Stimulated activated naive CD8-positive, alpha-beta T cell treated with anti-CD3 and anti-CD28 coated beads, Interleukin-15, amount 100 ng/mL, for 72 hours (primary cell): ENCODE results near the gene MAGEC3.
"Not testable (repeated sequence)": the region's sequence is repeated elsewhere in the genome, so short reads cannot be mapped to it uniquely, and the experiment has no call there.

ENCODE experiments used
- ATAC-seq: fragments of 150-1000 bp; cut with Tn5 transposase; 2 replicates; pipeline ENCODE4 v1.10.0; 2021; ENCODE audit warnings: mild to moderate bottlenecking, moderate library complexity
- DNase-seq, 2 donors: peaks; one replicate each; pipeline ENCODE4 v3.0.0; 2021 to 2022
- H3K27ac Mint-ChIP-seq, 2 donors: one replicate each; pipeline ENCODE4 v1.8.0; 2022; ENCODE audit warnings: mild to moderate bottlenecking in 2 of 2, mixed read lengths in 2 of 2, moderate library complexity in 2 of 2
- H3K27me3 Mint-ChIP-seq: one replicate; pipeline ENCODE4 v1.8.0; 2022; ENCODE audit warnings: mixed read lengths
- H3K4me1 Mint-ChIP-seq: one replicate; pipeline ENCODE4 v1.8.0; 2022; ENCODE audit warnings: mild to moderate bottlenecking, mixed read lengths
- H3K4me3 Mint-ChIP-seq, 2 donors: one replicate each; pipeline ENCODE4 v1.8.0; 2022; ENCODE audit warnings: mild to moderate bottlenecking in 2 of 2, mixed read lengths in 2 of 2, moderate library complexity in 1 of 2
- H3K9me3 Mint-ChIP-seq, 2 donors: one replicate each; pipeline ENCODE4 v1.8.0; 2022; ENCODE audit warnings: mixed read lengths in 2 of 2

Gene MAGEC3

DNA sequence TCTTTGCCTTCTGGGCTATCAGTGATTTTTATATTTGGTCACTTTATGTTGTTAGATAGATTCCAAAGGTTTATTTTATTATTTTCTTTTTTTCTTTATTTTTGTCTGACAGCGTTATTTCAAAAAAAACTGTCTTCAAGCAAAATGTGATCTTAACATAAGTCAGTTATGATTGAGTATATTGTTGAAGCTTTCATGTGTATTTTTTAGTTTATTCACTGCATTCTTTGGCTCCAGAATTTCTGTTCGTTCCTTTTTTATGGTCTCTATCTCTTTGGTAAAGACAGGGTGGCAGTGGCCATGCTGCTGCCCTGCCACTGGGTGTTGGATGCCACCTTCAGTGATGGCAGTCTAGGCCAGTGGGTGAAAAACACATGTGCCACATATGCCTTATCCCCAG, at the start of gene MAGEC3:
Gene MAGEC3, plus strand, starts transcription at position 301 of the 400 bp plus-strand sequence. Its CDS starts 0 bp downstream, at position 301.
- H3K27me3 Mint-ChIP-seq = no peaks in the 10 kb centered on the region
- ATAC-seq (no peak), DNase-seq (no peak)
- H3K4me1 Mint-ChIP-seq = no peaks in the 10 kb centered on the region
- H3K4me3 Mint-ChIP-seq = no peak within 1 kb of the TSS
- no peak within 1 kb of the TSS for H3K27ac Mint-ChIP-seq
- no peaks in the 10 kb centered on the region for H3K9me3 Mint-ChIP-seq

- DNase-seq (no peak), ATAC-seq (no peak)
- Mint-ChIP-seq H3K27ac (no peak overlapping the region), H3K9me3 (peaks cover 0 to 3% of the 10 kb centered on the region in 2 donors), H3K4me3 (no peak overlapping the region), H3K27me3 (no peaks in the 10 kb centered on the region), H3K4me1 (no peaks in the 10 kb centered on the region)
Measured at GRCh38 chrX:141791856-141792255, 46.3 kb upstream of the MAGEC3 start.

DNA sequence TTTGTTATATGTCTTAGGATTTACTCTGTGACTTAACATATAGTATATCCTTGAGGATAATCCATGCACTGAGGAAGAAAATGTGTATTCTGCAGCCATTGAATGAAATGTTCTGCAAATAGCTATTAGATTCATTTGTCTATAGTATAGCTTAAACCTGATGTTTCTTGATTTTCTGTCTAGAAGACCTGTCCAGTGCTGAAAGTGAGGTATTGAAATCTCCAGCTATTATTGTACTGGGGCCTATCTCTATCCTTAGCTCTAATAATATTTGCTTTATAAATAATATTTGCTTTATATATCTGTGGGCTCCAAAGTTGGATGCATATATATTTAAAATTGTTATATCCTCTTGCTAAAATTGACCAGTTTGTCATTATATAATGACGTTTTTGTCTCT, 26.7 kb upstream of the MAGEC3 start:
- Mint-ChIP-seq H3K4me1 (no peaks in the 10 kb centered on the region), H3K4me3 (no peak overlapping the region), H3K27ac (no peak overlapping the region), H3K9me3 (no peaks in the 10 kb centered on the region), H3K27me3 (no peaks in the 10 kb centered on the region)
- ATAC-seq (no peak), DNase-seq (no peak)

GRCh38 chrX:141814213-141814857, 23.8 kb upstream of the MAGEC3 start:
- no peaks in the 10 kb centered on the region for H3K4me1 Mint-ChIP-seq
- no peaks in the 10 kb centered on the region for H3K27me3 Mint-ChIP-seq
- H3K4me3 Mint-ChIP-seq = no peak overlapping the region
- H3K9me3 Mint-ChIP-seq = no peaks in the 10 kb centered on the region
- ATAC-seq (no peak), DNase-seq (no peak)
- H3K27ac Mint-ChIP-seq = no peak overlapping the region

DNA sequence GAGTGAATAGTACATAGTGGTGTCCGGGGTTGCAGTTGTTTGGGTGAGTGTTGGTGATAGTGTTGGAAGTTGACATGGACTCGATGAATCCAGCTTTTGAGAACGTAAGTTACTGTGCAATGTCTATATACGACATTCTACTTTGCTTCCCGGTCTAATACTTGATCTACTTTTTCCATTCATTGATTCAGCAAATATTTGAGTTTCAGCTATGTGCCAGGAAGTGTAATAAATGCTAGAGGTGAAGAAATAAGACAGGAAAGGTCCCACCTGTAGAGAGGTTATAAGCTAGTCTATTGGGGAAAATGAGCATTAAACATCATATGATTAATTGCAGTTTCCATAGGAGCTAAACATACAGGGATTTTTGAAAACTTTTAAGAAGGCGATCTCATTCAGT, 22.2 kb upstream of the MAGEC3 start:
- ATAC-seq = no peak
- no peaks in the 10 kb centered on the region for H3K9me3 Mint-ChIP-seq
- no peak for DNase-seq
- no peaks in the 10 kb centered on the region for H3K4me1 Mint-ChIP-seq
- no peak overlapping the region for H3K27ac Mint-ChIP-seq
- no peak overlapping the region for H3K4me3 Mint-ChIP-seq
- H3K27me3 Mint-ChIP-seq = no peaks in the 10 kb centered on the region

DNA sequence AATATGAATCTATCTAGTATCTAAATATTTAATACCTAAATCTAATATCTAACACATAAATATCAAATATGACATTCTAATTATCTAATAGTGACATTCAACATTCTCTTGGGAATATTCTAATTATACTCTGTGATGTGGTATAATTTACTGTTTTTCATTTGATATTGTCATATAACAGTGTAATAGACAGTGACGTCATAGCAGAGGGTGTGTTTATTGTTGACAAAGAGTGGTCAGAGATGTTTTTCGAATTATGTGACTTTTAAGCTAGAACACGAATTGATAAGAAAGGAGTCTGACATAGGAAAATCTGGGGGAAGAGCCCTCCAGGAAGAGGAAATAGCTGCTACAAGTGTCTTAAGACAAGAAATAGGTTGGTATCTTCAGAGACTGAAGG, 5.9 kb upstream of the MAGEC3 start:
- H3K4me1 Mint-ChIP-seq = no peaks in the 10 kb centered on the region
- no peaks in the 10 kb centered on the region for H3K9me3 Mint-ChIP-seq
- ATAC-seq (no peak), DNase-seq (no peak)
- H3K4me3 Mint-ChIP-seq = no peak overlapping the region
- no peak overlapping the region for H3K27ac Mint-ChIP-seq
- no peaks in the 10 kb centered on the region for H3K27me3 Mint-ChIP-seq

DNA sequence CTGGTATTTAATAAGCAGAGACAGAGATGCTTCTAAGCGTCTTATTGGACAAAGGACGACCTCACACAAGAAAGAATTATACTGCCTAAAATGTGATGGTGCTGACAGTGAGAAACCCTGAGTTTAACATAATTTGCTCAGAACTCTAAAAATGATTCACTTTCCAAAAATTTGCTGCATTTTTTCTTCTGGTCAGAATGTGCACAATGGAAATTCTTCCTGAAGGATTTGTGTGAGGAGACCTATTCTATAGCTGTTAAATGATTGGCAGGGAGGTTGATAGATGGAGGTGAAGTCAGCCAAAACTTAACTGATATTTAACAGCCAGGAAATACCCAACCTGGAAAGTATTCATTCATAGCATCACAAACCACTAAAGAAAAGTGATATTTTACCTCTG, 1.7 kb downstream of the MAGEC3 start:
- no peak for ATAC-seq

DNA sequence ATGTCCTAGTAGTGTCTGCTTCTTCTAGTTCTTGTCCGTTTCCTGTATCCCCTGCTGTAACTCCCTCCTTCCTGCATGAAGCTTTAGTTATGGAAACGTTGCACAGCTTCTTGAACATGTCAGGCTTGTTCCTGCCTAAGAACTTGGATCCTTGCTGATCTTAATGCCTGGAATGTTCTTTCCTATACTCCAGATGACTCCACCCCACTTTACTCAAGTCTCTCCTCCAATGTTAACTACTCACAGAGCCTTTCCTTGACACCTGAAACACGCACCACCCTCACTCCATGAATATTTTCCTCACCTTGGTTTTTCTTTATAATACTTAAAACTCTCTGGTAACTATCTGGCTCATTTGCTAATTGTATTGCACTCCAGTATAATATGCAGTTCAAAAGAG, 19.4 kb downstream of the MAGEC3 start:
- H3K27me3 Mint-ChIP-seq = no peaks in the 10 kb centered on the region
- H3K27ac Mint-ChIP-seq = no peak overlapping the region
- DNase-seq (no peak), ATAC-seq (no peak)
- no peaks in the 10 kb centered on the region for H3K4me1 Mint-ChIP-seq
- H3K4me3 Mint-ChIP-seq = no peak overlapping the region
- peaks cover 0 to 6% of the 10 kb centered on the region in 2 donors for H3K9me3 Mint-ChIP-seq

More for the DNA sequence above, 1.7 kb downstream of the MAGEC3 start:
- Mint-ChIP-seq H3K27me3 (no peaks in the 10 kb centered on the region), H3K4me3 (no peak overlapping the region), H3K4me1 (no peaks in the 10 kb centered on the region), H3K27ac (no peak overlapping the region), H3K9me3 (no peaks in the 10 kb centered on the region)
- DNase-seq = no peak

DNA sequence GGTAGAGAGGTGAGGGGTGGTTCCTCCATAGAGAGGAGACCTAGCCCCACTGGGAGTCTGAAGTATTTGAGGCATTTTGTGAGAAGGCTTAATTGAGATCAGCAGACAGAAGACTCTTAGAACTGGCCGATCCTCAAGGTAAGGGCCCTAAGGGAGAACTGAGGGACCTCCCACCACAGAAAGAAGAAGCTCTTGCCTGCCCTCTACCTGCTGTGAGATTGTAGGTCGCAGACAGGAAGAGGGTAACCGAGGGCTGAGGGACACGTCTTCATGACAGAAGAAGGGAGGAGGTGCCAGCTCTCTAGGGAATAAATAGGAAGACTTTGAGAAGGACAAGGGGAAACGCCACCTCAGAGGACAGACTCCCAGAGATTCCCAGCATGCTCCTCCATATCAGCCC, 41.5 kb downstream of the MAGEC3 start:
- no peaks in the 10 kb centered on the region for H3K4me1 Mint-ChIP-seq
- no peaks in the 10 kb centered on the region for H3K27me3 Mint-ChIP-seq
- H3K27ac Mint-ChIP-seq = peak overlapping the region in 1 of 2 donors; percentile 57
- ATAC-seq = no peak
- no peak overlapping the region for H3K4me3 Mint-ChIP-seq
- no peaks in the 10 kb centered on the region for H3K9me3 Mint-ChIP-seq
- DNase-seq = no peak

DNA sequence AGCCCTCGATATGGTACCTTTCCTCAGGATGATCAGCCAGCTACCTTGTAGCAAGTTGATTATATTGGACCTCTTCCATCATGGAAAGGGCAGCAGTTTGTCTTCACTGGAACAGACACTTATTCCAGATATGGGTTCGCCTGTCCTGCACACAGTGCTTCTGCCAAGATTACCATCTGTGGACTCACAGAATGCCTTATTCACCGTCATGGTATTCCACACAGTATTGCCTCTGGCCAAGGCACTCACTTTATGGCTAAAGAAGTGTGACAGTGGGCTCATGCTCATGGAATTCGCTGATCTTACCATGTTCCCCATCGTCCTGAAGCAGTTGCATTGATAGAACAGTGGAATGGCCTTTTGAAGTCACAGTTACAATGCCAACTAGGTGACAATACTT, 50.7 kb downstream of the MAGEC3 start:
- not testable (repeated sequence) for DNase-seq, H3K27me3 Mint-ChIP-seq, H3K27ac Mint-ChIP-seq, H3K9me3 Mint-ChIP-seq, H3K4me1 Mint-ChIP-seq, H3K4me3 Mint-ChIP-seq, ATAC-seq

DNA sequence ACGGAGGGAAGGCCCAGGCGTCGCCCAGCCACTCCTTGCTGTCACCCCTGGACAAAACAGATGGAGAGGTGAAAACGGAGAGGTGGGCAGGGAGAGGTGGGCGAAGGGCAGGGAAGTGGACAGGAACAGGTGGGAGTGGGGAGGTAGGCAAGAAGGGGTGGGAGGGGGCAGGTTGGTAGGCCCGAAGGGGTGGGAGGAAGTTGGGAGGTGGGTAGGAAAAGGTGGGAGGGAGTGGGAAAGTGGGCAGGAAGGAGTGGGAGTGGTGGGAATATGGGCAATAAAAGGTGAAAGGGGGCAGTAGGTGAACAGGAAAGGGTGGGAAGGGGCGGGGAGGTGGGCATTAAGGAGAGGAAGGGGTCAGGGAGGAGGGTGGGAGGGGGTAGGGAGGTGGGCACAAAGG, 56.6 kb downstream of the MAGEC3 start:
- peaks cover 0 to 7% of the 10 kb centered on the region in 2 donors for H3K9me3 Mint-ChIP-seq
- no peak overlapping the region for H3K27ac Mint-ChIP-seq
- no peaks in the 10 kb centered on the region for H3K27me3 Mint-ChIP-seq
- no peaks in the 10 kb centered on the region for H3K4me1 Mint-ChIP-seq
- DNase-seq (no peak), ATAC-seq (no peak)
- H3K4me3 Mint-ChIP-seq = no peak overlapping the region

DNA sequence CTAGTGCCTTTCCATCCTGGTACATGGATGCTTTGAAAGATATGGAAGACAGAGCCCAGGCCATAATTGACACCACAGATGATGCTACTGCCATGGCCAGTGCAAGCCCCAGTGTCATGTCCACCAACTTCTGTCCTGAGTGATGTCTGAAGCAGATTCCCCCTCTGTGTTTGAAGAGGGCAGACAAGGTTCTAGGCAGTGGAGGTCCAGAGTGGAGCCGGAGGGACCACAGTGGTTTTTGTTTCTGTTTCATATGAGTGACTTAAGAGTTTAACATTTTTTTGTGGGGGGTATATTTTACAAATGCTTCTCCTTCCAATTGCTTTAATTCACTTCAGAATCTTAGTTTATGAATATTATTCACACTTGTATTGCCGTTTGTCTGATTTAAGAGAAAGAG, 59.6 kb downstream of the MAGEC3 start:
- DNase-seq (no peak), ATAC-seq (no peak)

GRCh38 chrX:141902366-141902765, 64.2 kb downstream of the MAGEC3 start:
- Mint-ChIP-seq H3K27me3 (no peaks in the 10 kb centered on the region), H3K4me3 (no peak overlapping the region), H3K9me3 (peaks cover 7 to 28% of the 10 kb centered on the region in 2 donors), H3K4me1 (no peaks in the 10 kb centered on the region), H3K27ac (no peak overlapping the region)
- ATAC-seq (no peak), DNase-seq (no peak)

More for the DNA sequence above, 59.6 kb downstream of the MAGEC3 start:
- Mint-ChIP-seq H3K27ac (no peak overlapping the region), H3K4me1 (no peaks in the 10 kb centered on the region), H3K27me3 (no peaks in the 10 kb centered on the region), H3K9me3 (peaks cover 0 to 10% of the 10 kb centered on the region in 2 donors), H3K4me3 (no peak overlapping the region)

DNA sequence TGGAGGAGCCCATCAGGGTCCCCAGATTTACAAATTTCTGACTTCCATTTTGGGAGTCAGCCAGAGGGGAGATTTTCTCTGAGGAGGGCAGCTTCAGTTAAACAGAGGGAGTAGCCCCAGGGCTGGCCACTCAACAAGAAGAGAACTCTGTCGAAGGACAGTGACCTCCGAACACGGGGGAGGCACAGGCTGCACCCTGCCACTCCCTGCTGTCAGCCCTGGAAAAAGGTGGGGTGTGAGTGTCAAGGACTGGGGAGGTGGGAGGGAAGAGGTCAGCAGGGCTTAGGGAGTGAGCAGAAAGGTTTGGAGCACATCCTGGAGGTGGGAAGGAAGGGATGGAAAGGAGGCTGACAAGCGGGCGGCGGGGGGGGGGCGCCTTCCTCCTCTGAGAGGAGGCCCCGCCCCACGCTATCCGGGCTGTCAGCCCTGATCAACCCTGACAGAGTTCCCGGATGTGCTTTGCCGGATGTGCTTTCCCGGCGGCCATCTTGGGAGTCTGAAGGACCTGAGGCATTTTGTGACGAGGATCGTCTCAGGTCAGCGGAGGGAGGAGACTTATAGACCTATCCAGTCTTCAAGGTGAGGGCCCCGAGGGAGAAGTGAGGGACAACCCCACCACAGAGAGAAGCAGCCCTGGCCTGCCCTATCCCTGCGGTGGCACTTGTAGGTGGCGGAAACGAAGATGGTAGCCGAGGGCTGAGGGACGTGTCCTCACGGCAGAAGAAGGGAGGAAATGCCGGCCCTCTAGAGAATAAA, 65.5 kb downstream of the MAGEC3 start, which contains the start of gene MAGEC1:
Gene MAGEC1, plus strand, starts transcription at position 495 of the 756 bp plus-strand sequence. CDS start 1,179 bp downstream, outside the sequence.
- DNase-seq (no peak), ATAC-seq (no peak)
- Mint-ChIP-seq H3K9me3 (peaks cover 12 to 34% of the 10 kb centered on the region in 2 donors), H3K4me3 (no peak within 1 kb of the TSS), H3K4me1 (no peaks in the 10 kb centered on the region), H3K27ac (no peak within 1 kb of the TSS), H3K27me3 (no peaks in the 10 kb centered on the region)

- Mint-ChIP-seq H3K4me1 (no peaks in the 10 kb centered on the region), H3K4me3 (no peak overlapping the region), H3K9me3 (peaks cover 12 to 34% of the 10 kb centered on the region in 2 donors), H3K27me3 (no peaks in the 10 kb centered on the region), H3K27ac (no peak overlapping the region)
- ATAC-seq (no peak), DNase-seq (no peak)
Measured at GRCh38 chrX:141904262-141904661, 66.1 kb downstream of the MAGEC3 start.

GRCh38 chrX:141917801-141918200, 79.7 kb downstream of the MAGEC3 start:
- H3K9me3 Mint-ChIP-seq = peaks cover 0 to under 1% of the 10 kb centered on the region in 2 donors
- no peaks in the 10 kb centered on the region for H3K4me1 Mint-ChIP-seq
- H3K4me3 Mint-ChIP-seq = no peak overlapping the region
- ATAC-seq = no peak
- no peak overlapping the region for H3K27ac Mint-ChIP-seq
- H3K27me3 Mint-ChIP-seq = no peaks in the 10 kb centered on the region
- DNase-seq = no peak
